NOMO-1 treated with dmso at 0.1 percent for 144 hours (cell line): ENCODE results near the gene MAPK12.

Source experiments
- DNase-seq: peaks from one replicate; lab custom pipeline; 2025; ENCODE audit not compliant: unreplicated experiment; lab: John Stamatoyannopoulos, UW

Gene MAPK12

GRCh38 chr22:50299785-50300619 is 38.5 kb upstream of the MAPK12 start:
- no peak for DNase-seq

GRCh38 chr22:50298937-50299784 is 37.7 kb upstream of the MAPK12 start:
- no peak for DNase-seq

- DNase-seq, result no peak
Observed at GRCh38 chr22:50298266-50298637, 36.8 kb upstream of the MAPK12 start.

- no peak for DNase-seq
Observed at GRCh38 chr22:50297510-50298265, 36.2 kb upstream of the MAPK12 start.

DNA sequence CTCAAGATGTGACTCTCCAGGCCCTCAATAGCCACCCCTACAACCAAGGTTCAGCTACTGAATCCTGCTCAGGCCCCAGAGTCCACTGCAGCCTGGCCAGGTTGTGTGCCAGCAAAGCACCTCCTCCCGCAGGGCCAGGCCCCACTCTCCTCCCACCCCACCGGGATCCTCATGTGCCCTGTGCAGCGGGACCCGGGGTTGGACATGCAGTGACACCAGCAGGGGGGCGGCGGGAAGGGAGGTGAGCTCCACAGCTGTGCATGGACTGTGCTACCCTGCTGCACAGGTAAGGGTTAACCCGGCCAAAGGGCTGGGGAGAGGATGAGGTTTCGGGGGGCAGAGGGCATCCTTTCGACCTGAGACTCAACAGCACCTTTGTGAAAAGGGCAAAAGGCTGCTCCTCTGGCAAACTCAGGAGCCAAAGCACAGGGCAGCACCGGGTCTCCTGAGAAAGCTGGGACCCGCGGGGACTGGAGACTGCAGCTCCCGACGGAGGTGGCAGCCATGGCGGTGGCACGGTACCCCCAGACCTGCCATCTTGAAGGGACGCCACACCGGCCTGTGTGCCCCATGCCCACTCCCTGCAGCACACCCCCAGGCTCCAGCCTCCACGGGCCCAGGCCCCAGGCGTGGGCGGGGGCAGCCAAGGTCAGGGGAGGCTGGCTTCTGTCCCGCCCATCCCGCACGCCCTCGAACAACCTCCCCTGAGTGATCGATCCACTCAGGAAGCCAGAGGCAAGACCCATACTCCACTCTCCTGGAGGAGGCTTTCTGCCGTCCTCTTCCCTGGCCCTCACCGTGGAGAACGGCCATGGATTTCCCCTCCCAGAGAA is 35.4 kb upstream of the MAPK12 start:
- DNase-seq, result no peak

DNA sequence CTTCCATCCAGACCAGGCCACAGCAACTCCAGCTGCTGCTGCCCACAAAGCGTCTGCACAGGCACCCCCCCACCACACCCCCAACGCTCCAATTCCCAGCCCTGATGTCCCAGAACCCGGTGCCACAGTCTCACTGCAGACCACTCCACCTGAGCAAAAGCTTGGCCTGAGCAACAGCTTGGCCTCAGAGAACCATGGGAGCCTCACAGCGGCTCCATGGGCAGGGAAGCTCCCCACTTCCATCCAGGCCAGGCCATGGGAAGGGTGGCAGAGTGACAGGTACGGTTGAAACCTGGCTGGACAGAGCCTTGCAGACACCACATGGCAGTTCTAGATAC is 32.8 kb upstream of the MAPK12 start:
- DNase-seq, result no peak

GRCh38 chr22:50293441-50294318 is 32.2 kb upstream of the MAPK12 start:
- DNase-seq, result no peak

DNA sequence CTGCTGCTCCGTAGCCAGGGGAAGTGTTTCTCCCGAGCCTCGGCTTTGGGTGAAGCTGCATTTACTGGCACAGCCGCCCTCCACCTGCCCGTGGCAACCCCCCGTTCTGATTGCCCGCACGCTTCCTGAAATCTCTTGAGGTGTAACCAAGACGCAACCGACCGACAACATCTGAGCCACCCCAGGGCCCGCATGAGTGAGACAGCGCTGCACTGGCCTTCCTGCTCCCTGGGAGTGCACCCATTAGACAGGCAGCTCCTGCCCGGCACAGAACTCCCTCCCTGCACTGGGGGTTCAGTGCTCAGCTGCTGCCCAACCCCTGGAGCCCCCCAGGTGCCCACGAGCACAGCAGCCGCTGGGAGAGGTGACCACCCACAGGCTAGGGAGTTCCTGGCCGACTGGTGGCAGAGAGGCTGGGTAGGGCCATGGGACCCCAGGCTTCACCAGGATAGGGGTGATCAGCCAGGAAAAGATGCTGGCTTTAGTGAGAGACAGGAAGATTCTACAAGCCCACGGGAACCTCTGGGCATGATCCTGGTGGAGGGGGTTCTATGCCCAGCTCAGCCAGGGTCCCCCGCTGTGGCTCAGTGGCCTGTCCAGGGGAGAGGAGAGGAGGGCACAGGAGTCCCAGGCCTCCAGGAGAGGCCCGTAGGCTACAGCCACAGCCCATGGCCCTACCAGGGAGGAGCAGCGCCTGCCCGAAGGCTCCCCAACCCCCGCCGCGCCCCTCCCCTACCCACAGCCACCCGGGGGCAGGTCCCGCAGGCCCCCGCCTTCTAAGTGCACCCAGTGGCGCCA is 31.4 kb upstream of the MAPK12 start:
- DNase-seq, result no peak

DNA sequence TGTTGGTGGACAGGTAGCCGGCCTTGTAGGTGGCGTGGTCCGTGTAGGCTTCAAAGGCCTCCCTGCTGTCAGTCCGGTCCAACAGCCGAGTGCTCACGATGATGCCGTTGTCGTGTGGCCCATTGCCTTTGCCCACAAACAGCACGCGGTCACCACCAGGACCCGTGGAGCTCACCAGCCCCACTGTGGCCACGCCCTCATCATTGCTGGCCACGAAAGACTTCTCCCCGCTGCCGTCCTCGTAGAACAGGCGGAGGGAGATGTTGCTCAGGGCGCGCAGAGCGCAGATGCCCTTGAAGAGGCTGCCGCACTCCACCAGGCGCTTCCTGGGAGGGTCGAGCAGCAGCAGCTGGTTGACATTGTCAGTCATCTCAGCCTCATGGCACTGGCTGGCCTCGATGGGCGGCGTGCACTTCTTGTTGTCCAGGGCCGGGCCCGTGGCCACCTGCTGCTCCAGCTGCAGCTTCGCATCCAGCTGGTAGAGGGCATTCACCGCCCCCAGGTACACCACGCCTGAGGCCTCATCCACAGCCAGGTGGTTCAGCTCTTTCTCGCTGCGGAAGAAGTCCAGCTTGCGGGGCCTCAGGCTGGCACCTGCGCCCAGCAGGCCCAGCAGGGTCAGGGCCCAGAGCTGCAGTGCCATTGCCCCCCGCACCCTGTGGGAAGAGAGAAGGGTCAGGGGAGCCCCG is 28.6 kb upstream of the MAPK12 start:
- DNase-seq, result no peak

- DNase-seq, result no peak
Observed at GRCh38 chr22:50289151-50289941, 27.9 kb upstream of the MAPK12 start.

- DNase-seq, result no peak
Observed at GRCh38 chr22:50287731-50288130, 26.2 kb upstream of the MAPK12 start.

- no peak for DNase-seq
Observed at GRCh38 chr22:50286701-50287318, 25.3 kb upstream of the MAPK12 start.

DNA sequence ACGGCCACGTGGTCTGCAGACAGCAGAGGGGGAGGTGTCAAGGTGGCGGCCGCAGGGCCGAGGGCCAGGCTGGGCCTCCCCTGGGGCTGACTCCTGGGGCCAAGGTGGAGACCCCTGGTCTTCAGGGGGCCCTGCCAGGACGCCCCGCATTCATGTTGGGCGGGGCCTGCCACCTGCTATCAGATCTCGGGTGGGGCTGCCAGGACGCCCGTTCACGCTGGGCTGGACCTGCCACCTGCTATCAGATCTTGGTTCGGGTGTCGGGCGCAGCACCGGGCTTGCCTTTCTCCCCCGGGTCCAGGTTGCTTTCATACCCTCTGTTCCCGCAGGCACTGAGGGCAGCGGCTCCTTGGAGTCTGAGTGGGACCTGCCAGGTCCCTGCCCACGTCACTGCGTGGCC is 24.8 kb upstream of the MAPK12 start:
- no peak for DNase-seq

GRCh38 chr22:50285568-50286229 is 24.2 kb upstream of the MAPK12 start:
- DNase-seq, result no peak

- DNase-seq, result no peak
Observed at GRCh38 chr22:50284479-50284878, 23.0 kb upstream of the MAPK12 start.

DNA sequence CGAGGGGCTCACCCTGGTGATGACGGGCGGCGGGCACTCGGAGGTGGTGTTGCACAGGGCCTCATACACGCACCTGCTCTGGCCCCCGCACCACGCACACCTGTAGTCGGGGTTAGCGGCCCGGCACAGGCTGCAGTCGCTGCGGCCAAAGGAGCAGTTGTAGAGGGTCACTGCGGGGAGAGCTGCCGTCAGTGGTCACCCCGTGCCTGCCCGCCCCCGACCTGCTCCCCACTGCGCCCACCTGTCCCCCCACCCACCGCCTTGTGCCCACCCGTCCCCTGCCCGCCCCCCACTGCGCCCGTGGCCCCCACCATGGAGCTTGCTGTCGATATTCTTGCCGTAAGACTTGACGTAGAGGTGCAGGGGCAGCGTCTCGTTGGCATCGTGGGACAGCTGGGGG is 22.3 kb upstream of the MAPK12 start:
- DNase-seq, result no peak
